WTC11 (cell line): ENCODE measurements around the gene RCN1. TPM values are rescaled to one million over a fixed set of nuclear protein-coding genes. Genes with fewer than 3 reads are reported as not detected.

Experiments
- ATAC-seq: fragments of 200-7000 bp; cut with Tn5 transposase; 2 replicates; pipeline ENCODE4 v1.10.0; 2021; ENCODE audit warnings: mild to moderate bottlenecking, moderate library complexity
- CTCF ChIA-PET: fragments of 300-600 bp; sonication (Branson Sonifier 250); formaldehyde crosslinking; loops from one replicate; lab custom pipeline; 2021; ENCODE audit warnings: antibody characterized with exemption; lab: Charles Lee
- POLR2A ChIA-PET: fragments of 350-600 bp; sonication (Branson Sonifier 250); formaldehyde crosslinking; loops from one replicate; lab custom pipeline; 2021; ENCODE audit warnings: antibody characterized with exemption; lab: Charles Lee
- DNase-seq: peaks from one replicate; pipeline ENCODE4 v3.0.0; 2021; ENCODE audit warnings: low spot score
- H3K27ac Mint-ChIP-seq: 2 replicates; pipeline ENCODE4 v1.8.0; 2021; ENCODE audit warnings: mixed read lengths
- H3K27me3 Mint-ChIP-seq: 2 replicates; pipeline ENCODE4 v1.8.0; 2021; ENCODE audit warnings: low read depth, mild to moderate bottlenecking, moderate library complexity, mixed read lengths
- H3K36me3 Mint-ChIP-seq: 2 replicates; pipeline ENCODE4 v1.8.0; 2021; ENCODE audit warnings: mixed read lengths
- H3K4me1 Mint-ChIP-seq: 2 replicates; pipeline ENCODE4 v1.8.0; 2022; ENCODE audit warnings: mixed read lengths
- H3K4me3 Mint-ChIP-seq: 2 replicates; pipeline ENCODE4 v1.8.0; 2021; ENCODE audit warnings: mild to moderate bottlenecking, moderate library complexity, mixed read lengths
- H3K9me3 Mint-ChIP-seq: 2 replicates; pipeline ENCODE4 v1.8.0; 2021; ENCODE audit warnings: mixed read lengths
- ATF3 ChIP-seq: sonication (generic); formaldehyde crosslinking; conservative IDR thresholded peaks from 2 replicates; pipeline ENCODE4 v1.8.1; 2022; ENCODE audit warnings: mild to moderate bottlenecking, missing genetic modification reagents
- CBFB ChIP-seq: sonication (generic); formaldehyde crosslinking; IDR thresholded peaks from 2 replicates; pipeline ENCODE4 v1.8.1; 2022; ENCODE audit warnings: mild to moderate bottlenecking, low read depth, missing genetic modification reagents
- CREB1 ChIP-seq: sonication (generic); formaldehyde crosslinking; IDR thresholded peaks from 2 replicates; pipeline ENCODE4 v1.8.0; 2023; ENCODE audit warnings: mild to moderate bottlenecking, missing genetic modification reagents
- E2F4 ChIP-seq: sonication (generic); formaldehyde crosslinking; IDR thresholded peaks from 2 replicates; pipeline ENCODE4 v1.8.1; 2022; ENCODE audit warnings: low read depth, mild to moderate bottlenecking, moderate library complexity, missing genetic modification reagents, borderline replicate concordance
- GRHL2 ChIP-seq: fragments of 250-450 bp; sonication (Bioruptor Pico); IDR thresholded peaks from 2 replicates; pipeline ENCODE4 v1.8.0; 2022; ENCODE audit warnings: mild to moderate bottlenecking, moderate library complexity; ENCODE audit not compliant: insufficient replicate concordance, severe bottlenecking
- MLX ChIP-seq: sonication (generic); formaldehyde crosslinking; IDR thresholded peaks from 2 replicates; pipeline ENCODE4 v1.8.1; 2023; ENCODE audit warnings: mild to moderate bottlenecking, missing genetic modification reagents, moderate library complexity
- MXD4 ChIP-seq: fragments of 250-450 bp; sonication (Bioruptor Pico); IDR thresholded peaks from 2 replicates; pipeline ENCODE4 v1.8.0; 2021; ENCODE audit warnings: mild to moderate bottlenecking, moderate library complexity, borderline replicate concordance
- NR3C1 ChIP-seq: sonication (generic); formaldehyde crosslinking; conservative IDR thresholded peaks from 2 replicates; pipeline ENCODE4 v1.8.1; 2023; ENCODE audit warnings: low read depth, mild to moderate bottlenecking, missing genetic modification reagents
- OVOL2 ChIP-seq: fragments of 250-450 bp; sonication (Bioruptor Pico); IDR thresholded peaks from 2 replicates; pipeline ENCODE4 v1.9.0; 2021; ENCODE audit warnings: mild to moderate bottlenecking, borderline replicate concordance
- SMAD3 ChIP-seq: sonication (generic); formaldehyde crosslinking; IDR thresholded peaks from 2 replicates; pipeline ENCODE4 v1.8.0; 2022; ENCODE audit warnings: missing genetic modification reagents, mild to moderate bottlenecking, borderline replicate concordance
- TCF7 ChIP-seq: sonication (generic); formaldehyde crosslinking; IDR thresholded peaks from 2 replicates; pipeline ENCODE4 v1.8.0; 2022; ENCODE audit warnings: mild to moderate bottlenecking, low read depth, missing genetic modification reagents, moderate library complexity
- TP53 ChIP-seq: sonication (generic); formaldehyde crosslinking; IDR thresholded peaks from 2 replicates; pipeline ENCODE4 v1.8.1; 2023; ENCODE audit warnings: mild to moderate bottlenecking, missing genetic modification reagents
- ZBTB21 ChIP-seq: sonication (generic); formaldehyde crosslinking; IDR thresholded peaks from 2 replicates; pipeline ENCODE4 v1.8.1; 2023; ENCODE audit warnings: mild to moderate bottlenecking, missing genetic modification reagents, borderline replicate concordance
- ZNF416 ChIP-seq: fragments of 250-450 bp; sonication (Bioruptor Pico); IDR thresholded peaks from 2 replicates; pipeline ENCODE4 v1.9.0; 2021; ENCODE audit warnings: mild to moderate bottlenecking, inconsistent platforms
- ZNF512 ChIP-seq: sonication (generic); formaldehyde crosslinking; IDR thresholded peaks from 2 replicates; pipeline ENCODE4 v1.8.1; 2022; ENCODE audit warnings: missing genetic modification reagents, borderline replicate concordance
- ZNF532 ChIP-seq: fragments of 250-450 bp; sonication (Bioruptor Pico); IDR thresholded peaks from 2 replicates; pipeline ENCODE4 v1.9.0; 2021; ENCODE audit warnings: mild to moderate bottlenecking, borderline replicate concordance
- total RNA-seq: library from RNA; stranded (reverse); gene quantifications from 3 replicates; pipeline ENCODE4 v1.2.3, GENCODE V29; 2021

The RCN1 gene
- total RNA-seq, 1 experiment from 2014 or later, result 96.2 TPM

- H3K27ac Mint-ChIP-seq, result no peak overlapping the region
- ChIA-PET CTCF (interaction anchor here (1.2 to 1.3 kb wide), 2 partner anchors 37 to 86 kb away, joined by 3 to 5 read pairs; no protein-coding TSS in a partner anchor), POLR2A (no interaction called here)
- peaks cover 16% of the 10 kb centered on the region for H3K9me3 Mint-ChIP-seq
- DNase-seq, result peak; percentile 12
- no peak for ATAC-seq
- no peak overlapping the region for H3K4me3 Mint-ChIP-seq
- H3K27me3 Mint-ChIP-seq, result no peaks in the 10 kb centered on the region; the same call in 1 of the 2 replicates
- TF ChIP-seq ZNF416 (no peak), ATF3 (no peak), MXD4 (no peak), SMAD3 (CRISPR knock-in tag) (no peak), ZNF532 (CRISPR knock-in tag) (no peak), NR3C1 (CRISPR knock-in tag) (no peak), CBFB (CRISPR knock-in tag) (no peak)
- no peaks in the 10 kb centered on the region for H3K36me3 Mint-ChIP-seq
- peaks cover 22% of the 10 kb centered on the region for H3K4me1 Mint-ChIP-seq
Measured at GRCh38 chr11:32044158-32044863, 46.6 kb upstream of the RCN1 start.

- H3K27me3 Mint-ChIP-seq, result no peaks in the 10 kb centered on the region
- peaks cover 22% of the 10 kb centered on the region for H3K4me1 Mint-ChIP-seq
- H3K27ac Mint-ChIP-seq, result no peak overlapping the region
- DNase-seq (no peak), ATAC-seq (no peak)
- ChIA-PET CTCF (no interaction called here), POLR2A (no interaction called here)
- H3K4me3 Mint-ChIP-seq, result no peak overlapping the region
- H3K36me3 Mint-ChIP-seq, result no peaks in the 10 kb centered on the region
- TF ChIP-seq TP53 (CRISPR knock-in tag), result no peak
- TF ChIP-seq GRHL2, result no peak
- TF ChIP-seq E2F4 (CRISPR knock-in tag), result no peak
- no peak for TF ChIP-seq ZNF512 (CRISPR knock-in tag)
- TF ChIP-seq MLX (CRISPR knock-in tag), result no peak
- TF ChIP-seq OVOL2 (CRISPR knock-in tag), result no peak
- TF ChIP-seq CREB1 (CRISPR knock-in tag), result no peak
- no peak for TF ChIP-seq ZBTB21
- no peak for TF ChIP-seq TCF7
- TF ChIP-seq, all 79 proteins: peak for 0
- peaks cover 16% of the 10 kb centered on the region for H3K9me3 Mint-ChIP-seq
Measured at GRCh38 chr11:32045456-32045855, 45.4 kb upstream of the RCN1 start.
